ENCODE data around the gene HSD11B1L.
"Not testable (repeated sequence)": the region's sequence is repeated elsewhere in the genome, so short reads cannot be mapped to it uniquely, and the experiment has no call there.

The HSD11B1L gene

DNA sequence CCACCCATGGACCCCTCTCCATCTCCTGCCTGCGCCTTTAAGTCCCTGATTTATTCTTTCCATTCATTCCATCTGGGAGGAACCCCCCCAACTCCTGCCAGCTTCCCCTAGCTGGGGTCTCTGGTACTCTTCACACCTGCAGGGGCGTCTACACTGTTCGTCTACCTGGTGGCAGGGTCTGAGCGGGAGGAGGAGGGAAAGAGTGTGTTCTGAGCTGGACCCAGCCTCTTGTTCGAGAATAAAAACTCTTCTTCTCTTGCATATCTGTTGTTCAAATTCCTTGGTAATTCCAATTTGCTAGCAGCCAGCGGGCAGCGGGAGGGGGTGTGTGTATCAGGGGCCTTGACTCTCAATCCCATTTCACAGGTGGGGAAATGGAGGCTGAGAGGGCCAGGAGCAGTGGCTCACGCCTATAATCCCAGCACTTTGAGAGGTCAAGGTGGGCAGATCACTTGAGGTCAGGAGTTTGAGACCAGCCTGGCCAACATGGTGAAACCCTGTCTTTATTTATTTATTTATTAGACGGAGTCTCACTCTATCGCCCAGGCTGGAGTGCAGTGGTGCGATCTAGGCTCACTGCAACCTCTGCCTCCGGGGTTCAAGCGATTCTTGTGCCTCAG is 7.5 kb downstream of the HSD11B1L start:
- DNase-seq, result not testable (repeated sequence)

DNA sequence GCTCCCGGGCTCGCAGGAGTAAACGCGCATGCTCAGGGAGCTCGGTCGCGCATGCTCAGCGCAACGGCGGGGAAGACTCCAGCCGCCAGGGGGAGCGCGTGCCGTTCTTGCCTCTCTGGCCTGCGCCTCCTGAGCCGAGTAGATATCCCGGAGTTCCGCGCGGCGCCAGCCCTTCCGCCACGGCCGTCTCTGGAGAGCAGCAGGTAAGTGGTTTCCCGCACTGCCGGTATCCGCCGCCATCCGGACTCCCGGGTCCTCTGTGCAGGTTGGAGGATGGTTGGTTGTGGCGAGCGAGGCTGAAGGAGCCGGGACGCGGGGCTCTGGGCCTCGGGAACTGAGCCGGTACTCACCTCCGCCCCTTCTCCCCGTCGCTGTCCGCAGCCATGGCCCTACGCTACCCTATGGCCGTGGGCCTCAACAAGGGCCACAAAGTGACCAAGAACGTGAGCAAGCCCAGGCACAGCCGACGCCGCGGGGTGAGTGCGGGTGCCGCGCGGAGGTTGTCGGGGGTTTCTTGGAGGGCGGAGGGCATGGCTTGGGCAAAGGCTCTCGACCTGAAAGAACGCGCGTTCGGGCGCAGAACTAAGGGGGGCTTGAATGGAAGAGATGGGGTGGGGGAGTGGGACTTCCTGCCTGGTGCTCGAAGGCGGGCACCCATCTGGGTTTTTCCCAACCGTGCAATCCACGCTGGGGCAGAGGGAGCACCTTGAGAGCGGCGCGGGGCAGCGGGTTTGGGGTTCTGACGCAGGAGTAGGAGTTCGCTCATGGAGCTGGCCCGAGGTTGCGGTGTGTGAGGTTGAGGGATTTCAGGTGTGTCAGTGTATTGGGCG is 9.5 kb downstream of the HSD11B1L start, which contains the start of gene RPL36:
RPL36 (plus strand) TSS at position 171 of the 830 bp plus-strand sequence; CDS start at position 384, 213 bp downstream.
- DNase-seq, result peak; percentile 83

DNA sequence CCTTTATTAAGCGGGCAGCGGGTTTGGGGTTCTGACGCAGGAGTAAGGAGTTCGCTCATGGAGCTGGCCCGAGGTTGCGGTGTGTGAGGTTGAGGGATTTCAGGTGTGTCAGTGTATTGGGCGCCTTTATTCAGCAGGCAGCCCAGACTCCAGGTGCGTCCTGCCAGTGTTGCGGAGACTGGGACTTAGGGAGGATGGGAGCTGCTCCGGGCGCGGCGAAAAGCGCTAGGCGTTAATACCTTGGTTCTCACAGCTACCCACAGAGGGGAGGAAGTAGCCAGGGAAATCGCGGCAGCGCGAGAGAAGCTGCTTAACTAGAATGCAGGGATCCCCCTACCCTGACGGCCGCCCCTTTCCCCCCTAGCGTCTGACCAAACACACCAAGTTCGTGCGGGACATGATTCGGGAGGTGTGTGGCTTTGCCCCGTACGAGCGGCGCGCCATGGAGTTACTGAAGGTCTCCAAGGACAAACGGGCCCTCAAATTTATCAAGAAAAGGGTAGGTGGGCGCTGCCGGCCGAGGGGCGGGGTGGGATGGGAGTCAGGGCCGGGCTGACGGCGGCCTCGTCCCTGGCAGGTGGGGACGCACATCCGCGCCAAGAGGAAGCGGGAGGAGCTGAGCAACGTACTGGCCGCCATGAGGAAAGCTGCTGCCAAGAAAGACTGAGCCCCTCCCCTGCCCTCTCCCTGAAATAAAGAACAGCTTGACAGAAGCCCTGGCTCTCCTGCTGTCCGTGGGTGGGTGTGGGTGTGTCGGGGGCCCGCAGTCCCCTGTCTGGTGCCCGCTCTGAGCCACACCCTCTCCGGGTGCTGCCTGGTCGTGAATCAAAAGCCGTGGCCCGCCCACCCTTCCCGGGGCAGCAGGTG is 10.4 kb downstream of the HSD11B1L start:
- DNase-seq, result peak; percentile 36

DNA sequence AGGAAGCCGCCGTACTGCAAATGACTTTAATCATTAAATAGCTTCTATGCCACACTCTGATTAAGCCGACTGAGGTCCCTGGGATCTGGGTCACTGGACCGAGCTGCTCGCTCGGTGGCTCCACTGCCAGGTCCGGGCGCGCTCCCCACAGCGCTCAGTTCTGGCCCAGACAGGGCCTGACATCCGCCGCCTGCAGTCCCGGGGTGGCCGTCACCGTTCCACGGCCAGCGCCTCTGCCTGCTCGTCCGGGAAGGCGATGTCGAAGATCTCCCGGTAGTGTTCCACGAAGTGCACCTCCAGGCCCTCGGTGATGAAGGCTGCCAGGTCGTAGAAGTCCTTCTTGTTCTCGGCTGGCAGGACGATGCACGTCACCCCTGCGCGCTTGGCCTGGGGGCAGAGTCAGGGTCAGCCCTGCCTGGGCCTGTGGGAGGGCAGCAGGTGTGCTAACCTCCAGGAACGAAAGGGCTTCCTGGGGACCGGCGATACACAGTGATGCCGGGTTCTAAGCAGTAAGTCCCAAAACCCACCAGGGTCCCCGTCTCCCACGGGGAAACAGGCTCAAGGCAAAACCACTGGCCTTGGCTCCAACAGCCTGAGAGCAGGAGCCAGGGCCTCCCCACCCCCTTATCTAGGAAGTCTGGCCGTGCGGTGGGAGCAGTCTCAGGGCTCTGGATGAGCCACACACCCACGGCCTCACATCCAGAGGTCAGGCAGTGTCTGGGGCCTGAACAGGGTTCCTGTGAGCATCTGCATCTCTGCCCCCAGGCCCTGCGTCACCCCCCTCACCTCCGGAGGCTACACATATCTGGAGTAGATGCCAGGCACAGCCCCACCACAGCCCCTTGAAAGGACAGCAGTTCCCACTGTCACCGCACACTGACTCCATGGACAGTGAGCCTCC is 11.2 kb downstream of the HSD11B1L start:
- DNase-seq, result no peak

DNA sequence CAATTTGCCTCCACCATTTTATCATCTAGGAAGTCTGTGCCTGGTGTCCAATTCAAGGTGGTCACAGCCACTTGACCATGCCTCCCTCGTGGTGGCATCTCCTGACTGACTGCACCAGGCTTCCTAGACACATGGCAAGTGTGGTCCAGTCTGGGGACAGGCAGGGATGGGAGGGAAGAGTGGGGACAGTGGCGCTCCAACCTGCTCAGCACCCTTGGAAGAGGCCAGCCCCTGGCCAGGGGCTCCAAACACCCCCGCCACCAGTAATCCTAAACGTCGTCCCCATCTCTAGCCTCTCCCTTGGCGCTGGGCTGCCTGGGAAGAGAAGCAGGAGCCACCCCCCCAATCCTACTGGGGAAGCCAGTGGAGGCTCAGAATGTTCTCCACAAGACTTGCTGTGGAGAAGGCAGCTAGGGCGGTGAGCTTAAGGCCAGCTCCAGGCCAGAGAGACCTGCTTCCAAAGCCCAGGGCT is 11.9 kb downstream of the HSD11B1L start:
- no peak for DNase-seq

DNA sequence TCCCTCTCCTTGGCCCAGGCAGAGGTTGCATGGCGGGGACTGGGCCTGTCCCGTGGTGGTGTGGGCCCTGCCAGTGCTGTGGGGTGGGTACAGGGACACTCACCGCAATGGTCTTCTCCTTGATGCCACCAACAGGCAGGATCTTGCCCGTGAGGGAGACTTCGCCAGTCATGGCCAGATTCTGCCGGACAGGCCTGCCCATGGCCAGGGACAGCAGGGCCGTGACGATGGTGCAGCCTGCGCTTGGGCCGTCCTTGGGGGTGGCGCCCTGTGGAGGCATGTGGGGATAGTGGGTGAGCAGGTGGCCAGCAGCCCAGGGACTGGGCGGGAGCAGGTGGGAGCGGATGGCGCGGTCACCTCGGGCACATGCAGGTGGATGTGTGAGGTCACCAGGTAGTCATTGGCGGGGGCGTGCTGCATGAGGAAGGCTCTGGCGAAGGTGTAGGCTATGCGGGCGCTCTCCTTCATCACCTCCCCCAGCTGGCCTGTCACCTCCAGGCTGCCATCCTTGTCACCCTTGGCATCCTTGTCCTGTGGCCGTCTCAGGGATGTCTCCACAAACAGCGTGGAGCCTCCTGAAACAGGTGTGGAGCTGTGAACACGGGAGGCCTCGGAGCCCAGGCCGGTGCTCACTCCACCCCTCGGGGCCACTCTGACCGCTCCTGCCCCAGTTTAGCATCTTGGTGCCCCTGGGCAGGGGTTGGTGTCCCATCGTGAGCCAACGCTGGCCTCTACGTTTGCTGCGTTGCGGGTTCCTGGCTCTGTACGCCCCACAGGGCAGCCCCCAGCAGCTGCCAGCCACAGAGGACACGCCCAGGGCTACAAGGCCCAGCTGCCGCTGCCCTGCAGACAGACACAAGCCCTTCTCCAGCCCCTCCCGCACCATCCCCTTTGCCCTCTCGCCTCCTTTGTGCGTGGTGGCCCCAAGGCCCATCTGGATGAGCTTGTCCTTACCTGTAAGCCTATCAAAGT is 12.7 kb downstream of the HSD11B1L start:
- no peak for DNase-seq

DNA sequence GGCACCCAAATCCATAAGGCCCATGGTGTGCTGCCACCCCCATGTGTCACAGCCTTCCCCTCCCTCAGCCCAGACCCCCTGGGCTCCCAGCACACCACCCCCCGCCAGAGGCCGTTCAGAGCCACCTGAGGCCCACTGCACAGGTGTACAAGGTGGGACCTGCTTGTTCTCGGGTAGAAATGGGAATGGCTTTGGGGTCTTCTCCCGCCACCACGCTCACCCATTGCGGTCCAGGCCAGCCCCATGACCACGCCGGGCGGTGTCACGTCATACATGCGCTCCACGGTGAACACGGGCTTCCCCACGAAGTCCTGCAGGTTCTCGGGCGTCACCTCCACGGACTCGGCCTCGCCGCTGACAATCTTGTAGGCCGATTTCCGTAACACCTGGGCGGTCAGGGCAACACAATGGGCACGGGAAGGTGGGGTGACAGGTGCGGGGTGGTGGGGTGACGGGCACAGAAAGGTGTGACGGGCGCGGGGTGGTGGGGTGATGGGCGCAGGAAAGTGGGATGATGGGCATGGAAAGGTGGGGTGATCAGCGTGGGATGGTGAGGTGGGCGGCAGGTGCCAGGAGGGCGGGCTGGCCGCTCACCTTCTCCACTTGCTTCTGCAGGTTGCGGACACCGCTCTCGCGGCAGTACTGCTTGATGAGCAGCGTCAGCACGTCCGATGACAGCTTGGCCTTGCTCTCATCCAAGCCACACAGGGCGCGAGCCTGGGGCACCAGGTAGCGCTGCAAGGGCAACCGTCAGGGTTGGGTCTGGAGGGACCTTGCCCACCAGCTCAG is 13.5 kb downstream of the HSD11B1L start:
- DNase-seq, result no peak

DNA sequence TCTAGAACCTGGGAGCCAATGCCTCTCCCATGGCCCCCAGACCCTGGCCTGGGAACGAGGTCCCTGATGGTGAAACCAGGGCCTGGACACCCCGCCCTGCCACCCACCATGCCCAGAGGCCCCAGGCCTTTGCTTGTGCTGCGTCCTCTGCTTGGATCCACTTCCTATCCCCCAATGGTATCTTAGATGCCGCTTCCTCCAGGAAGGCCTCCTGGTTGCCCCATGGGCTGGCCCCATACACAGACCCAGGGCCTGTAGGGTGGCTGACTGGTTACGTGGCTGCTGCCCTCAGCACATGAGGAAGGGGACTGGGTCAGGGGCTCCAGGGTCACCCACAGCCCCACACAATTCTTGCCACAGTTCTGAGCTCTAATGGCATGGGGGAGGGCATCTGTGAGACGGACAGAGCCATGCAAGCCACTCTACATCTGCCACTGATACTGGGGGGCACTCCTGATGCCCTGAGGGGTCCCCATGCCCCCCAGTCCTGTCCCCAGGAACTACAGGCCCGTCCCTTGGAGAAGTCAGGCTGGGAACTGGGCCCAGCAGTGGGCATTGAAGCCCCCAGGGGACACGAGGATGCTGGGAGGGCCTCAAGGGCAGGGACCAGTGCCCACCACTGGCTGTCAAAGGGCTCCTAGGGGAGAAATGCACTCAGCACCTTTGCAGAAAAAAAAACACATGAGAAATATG is 14.3 kb downstream of the HSD11B1L start:
- no peak for DNase-seq

DNA sequence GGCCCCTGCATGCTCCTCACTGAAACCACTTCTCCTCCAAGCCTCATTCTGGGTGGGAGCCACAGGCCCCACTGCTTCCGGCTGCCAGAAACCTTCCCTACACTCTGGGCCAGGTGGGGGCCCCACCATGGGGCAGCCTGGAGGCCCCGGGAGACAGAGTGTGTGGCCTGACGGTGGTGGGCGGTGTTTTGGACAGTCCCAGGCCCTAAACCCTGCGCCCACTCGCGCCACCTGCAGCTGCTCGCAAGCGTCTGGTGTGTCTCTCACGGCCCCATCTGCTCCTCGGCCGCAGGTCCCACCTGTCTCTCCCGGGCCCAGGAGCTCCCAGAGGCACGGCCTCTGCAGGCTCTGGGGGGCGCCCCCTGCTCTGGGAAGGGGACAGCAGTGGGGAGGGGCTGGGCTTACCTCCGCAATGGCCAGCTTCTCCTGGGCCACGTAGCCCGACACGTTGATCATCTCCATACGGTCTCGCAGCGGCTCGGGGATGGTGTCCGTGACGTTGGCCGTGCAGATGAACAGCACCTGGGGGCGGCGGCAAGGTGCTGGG is 14.9 kb downstream of the HSD11B1L start:
- DNase-seq, result no peak

DNA sequence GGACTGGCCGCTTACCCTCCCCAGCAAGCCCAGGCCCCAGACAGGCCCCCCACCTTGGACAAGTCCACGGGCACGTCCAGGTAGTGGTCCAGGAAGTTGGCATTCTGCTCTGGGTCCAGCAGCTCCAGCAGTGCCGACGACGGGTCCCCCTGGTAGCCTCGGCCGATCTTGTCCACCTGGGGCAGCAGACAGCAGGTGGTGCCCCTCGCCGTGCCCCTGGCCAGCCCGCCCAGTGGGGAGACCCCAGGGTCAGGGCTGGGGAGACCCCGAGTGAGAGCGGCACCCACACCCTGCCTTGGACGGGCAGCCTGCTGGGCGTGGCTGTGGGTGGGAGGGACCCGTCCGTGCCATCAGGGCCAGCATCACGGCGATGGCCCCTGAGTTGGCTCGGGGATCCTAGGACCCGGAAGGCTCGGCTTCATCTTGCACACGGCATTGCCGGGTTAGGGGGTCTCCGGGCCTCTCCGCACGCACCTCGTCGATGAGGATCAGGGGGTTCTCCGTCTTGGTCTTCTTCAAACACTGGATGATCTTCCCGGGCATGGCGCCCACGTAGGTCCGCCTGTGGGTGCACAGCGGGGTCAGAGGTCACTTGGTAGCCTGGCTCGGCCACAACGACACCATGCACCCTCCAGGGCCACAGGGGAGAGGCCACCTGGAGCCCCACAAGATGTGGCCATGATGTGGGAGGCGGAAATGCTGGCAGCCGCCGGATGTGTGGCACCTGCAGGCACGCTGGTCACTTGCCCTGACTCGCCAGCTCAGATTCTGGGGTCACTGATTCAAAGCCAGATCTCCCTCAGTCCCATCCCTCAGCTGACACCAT is 15.6 kb downstream of the HSD11B1L start:
- no peak for DNase-seq

DNA sequence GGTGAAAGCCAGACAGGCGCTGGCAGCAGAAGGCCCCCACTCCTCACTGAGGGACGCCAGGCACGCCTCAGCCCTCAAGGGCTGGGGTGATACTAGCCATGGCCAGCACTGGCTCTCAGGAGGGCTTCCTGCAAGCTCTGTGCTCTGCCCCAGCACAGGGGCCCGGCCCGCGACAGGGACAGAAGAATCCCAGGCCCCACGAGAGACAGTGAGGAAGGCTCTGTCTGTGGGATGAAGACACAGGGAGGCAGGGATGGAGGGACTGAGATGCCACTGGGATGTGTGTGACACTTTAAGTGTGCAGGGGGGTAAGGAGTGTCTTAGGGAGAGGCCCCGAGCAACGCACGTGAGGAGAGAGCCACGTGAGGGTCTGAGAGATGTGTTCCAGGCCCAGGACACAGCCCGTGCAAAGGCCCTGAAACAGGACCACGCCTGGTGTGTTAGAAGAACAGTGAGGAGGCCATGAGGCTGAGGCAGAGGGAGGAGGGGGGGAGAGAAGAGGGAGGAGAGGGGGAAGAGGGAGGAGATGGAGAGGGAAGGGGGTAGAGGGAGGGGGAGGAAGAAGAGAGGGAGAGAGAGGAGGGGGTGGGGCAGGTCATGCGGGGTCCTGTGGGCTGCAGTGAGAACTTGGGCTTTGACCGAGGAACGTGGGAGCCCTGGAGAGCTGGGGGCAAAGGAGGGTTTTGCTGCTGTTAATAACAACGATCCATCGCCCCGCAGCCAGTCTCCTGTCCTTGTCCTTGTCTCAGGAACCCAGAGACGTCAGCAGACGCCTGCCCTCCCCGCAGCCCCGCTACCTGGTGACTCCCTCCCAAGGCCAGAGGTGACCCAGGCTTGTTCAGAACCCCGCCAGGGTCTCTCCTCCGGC is 16.4 kb downstream of the HSD11B1L start:
- DNase-seq, result no peak

DNA sequence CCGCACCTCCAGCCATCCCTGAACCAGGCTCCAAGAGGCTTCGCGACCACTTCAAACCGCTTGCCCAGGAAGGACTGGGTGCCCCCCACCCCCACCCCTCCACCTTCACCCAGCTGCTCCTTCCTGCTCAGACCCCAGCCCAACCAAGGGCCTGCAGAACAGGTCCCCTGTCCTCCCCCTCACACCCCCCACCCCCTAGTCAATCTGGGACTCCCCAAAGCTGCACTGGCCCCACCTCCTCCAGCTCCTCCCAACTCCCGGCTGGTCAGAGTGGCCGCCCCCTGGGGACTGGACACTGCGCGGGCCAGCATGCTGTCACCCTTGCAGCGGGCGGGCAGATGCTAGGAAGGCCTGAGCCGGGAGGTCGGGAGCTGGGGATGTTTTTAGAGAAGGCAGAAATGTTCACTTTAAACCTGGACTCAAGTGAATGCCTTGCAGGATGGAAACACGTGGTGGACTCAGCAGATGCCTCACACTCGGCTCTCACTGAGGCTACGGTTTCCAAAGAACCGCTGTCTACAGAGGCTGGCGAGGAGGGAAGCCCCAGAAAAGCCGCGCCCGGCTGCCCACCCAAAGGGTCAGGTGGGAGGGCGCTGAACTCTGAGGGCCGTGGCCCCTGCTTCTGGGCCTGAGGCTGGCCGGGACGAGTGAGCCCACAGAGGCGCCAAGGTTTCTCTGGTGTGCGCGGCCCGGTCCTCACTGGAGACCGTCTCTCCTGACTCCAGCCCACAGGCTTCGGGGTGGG is 17.2 kb downstream of the HSD11B1L start:
- no peak for DNase-seq

DNA sequence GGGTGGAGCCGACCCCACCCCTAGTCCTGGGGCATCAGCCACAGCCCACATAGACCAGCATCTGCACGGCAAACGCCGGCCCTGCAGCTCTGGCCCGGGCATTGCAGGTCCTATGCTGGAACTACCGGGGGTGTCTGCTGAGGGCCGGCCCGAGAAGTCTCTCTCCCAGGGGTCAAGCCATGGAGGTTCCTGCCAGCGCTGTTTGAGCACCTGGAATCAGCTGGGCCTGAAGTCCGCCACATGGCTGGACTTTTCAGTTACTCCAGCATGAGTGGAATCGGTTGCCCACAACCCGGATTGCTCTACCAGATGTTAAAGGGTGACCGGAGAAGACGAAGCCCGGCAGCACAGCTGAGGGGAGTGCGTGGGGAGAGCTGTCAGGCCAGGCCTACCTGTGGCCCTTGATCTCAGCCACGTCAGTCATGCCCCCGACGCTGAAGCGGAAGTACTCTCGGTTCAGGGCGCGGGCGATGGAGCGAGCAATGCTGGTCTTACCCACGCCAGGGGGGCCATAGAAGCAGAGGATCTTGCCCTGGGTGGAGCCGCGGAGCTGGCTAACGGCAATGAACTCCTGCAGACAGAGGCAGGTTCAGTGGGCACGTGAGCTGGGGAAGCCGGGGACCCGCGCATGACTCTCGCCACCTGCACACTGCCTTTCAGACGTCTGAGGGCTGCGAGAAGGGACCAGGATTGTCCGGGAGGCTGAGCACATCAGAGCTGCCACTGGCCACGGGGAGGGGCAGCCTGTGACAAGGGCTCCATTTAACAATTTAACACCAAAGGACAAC is 18.0 kb downstream of the HSD11B1L start:
- no peak for DNase-seq

DNA sequence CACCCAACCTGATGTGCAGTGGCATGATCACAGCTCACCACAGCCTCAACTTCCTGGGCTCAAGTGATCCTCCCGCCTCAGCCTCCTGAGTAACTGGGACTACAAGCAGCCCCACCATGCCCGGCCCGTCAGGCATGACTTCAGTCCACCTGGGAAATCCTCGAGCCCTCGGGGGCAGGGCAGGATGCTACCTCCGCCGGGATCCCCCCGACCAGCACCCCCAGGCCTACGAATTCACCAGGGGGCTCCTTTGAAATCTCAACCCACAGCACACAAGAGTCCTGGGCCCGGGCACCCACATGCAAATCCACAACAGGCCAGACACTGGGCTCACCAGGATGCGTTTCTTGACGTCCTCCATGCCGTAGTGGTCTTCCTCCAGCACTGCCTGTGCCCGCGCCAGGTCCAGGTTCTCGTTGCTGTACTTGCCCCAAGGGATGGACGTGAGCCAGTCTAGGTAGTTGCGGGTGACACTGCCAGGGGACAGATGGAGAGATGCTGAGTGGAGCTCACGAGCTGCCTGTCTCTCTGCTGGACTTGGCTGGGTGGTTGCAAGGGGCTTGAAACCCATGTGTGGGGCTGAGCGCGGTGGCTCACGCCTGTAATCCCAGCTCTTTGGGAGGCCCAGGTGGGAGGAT is 19.7 kb downstream of the HSD11B1L start:
- no peak for DNase-seq

DNA sequence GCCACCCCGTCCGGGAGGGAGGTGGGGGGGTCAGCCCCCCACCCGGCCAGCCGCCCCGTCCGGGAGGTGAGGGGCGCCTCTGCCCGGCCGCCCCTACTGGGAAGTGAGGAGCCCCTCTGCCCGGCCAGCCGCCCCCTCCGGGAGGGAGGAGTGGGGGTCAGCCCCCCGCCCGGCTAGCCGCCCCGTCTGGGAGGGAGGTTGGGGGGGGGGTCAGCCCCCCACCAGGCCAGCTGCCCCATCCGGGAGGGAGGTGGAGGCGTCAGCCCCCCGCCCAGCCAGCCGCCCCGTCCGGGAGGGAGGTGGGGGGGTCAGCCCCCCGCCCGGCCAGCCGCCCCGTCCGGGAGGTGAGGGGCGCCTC is 21.2 kb downstream of the HSD11B1L start:
- DNase-seq, result not testable (repeated sequence)
